ENCODE data around the gene ANKRD34C. TPM values are rescaled to one million over a fixed set of nuclear protein-coding genes. Genes with fewer than 3 reads are reported as not detected.

The ANKRD34C gene
- total RNA-seq, 1 donor from 2014 or later = not detected

DNA sequence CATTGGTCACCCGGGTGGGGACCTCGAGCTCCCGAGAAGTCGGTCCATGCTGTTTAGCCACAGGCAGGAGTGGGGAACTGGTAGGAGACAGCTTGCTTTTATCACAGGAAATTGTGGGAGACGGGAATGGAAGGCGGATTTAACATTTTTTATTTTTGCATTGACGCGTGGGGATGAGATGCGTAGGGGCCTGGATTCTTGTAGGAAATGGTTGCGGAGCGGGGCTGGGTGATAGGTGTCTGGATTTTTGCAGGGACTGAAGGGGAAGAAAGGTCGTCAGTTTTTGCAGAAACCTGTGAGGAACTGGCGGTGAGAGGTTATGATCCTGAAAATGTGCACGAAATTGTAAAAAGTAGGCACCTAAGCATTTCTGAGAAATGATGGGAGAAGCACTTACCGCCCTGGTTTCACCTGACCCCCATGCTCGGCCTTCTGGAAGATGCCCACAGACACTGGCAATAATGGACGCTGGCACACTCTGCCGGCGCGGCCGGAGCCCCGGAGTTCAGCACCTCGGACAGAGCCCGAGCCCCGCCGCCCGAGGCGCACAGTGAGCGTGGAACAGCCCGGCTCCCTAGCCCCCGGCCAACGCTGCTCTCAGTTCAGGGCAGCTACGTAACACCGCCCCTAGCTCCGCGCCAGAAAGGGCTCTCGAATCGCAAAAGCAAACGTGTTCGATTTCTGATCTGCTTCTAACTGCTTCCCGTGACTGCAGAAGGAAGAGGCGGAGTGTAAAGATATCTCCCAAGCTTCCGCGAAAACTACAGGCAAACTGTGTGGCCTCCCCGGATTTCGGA lies 928 bp downstream of the ANKRD34C start:
- TF ChIP-seq, protein P1, sequence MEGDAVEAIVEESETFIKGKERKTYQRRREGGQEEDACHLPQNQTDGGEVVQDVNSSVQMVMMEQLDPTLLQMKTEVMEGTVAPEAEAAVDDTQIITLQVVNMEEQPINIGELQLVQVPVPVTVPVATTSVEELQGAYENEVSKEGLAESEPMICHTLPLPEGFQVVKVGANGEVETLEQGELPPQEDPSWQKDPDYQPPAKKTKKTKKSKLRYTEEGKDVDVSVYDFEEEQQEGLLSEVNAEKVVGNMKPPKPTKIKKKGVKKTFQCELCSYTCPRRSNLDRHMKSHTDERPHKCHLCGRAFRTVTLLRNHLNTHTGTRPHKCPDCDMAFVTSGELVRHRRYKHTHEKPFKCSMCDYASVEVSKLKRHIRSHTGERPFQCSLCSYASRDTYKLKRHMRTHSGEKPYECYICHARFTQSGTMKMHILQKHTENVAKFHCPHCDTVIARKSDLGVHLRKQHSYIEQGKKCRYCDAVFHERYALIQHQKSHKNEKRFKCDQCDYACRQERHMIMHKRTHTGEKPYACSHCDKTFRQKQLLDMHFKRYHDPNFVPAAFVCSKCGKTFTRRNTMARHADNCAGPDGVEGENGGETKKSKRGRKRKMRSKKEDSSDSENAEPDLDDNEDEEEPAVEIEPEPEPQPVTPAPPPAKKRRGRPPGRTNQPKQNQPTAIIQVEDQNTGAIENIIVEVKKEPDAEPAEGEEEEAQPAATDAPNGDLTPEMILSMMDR (IDR thresholded peaks at IDR 0.05; ENCODE audit: insufficient read depth, low read length, poor library complexity, severe bottlenecking) = no peak
- Histone ChIP-seq H3K4me3 (ENCODE audit: low read depth, low read length) (no peak overlapping the region), H3K36me3 (ENCODE audit: control insufficient read depth, insufficient read depth, low read length) (no peaks in the 10 kb centered on the region), H3K27me3 (ENCODE audit: control insufficient read depth, insufficient read depth, low read length) (peaks cover 24% of the 10 kb centered on the region)
- DNase-seq (ENCODE audit: low read depth) = no peak

DNA sequence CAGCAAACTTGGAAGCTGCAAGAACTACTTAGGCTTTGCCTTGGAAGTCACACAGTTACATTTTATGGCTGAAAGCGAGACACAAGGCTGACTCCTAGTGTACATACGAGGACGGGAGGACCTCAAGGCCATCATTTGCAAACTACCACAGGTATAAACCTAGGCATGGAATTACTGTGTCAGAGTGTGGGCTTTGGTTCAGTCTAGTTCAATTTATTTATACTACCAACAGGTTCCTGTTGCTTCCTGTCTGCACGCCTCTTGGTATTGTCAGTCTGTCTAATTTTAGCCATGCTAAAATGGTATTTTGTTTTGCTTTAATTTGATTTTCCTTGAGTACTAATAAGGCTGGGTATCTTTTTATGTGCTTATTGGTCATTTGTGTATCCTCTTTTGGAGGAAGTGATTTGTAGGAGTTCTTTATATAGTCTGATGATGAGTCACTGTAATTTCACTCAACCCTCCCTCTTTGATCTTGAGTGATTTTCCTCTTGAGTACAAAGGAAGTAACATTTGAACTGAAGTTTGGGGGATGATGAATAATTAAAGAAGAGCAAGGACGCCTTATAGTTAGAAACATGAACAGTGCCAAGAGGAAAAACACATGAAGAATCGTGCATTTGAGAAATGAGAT lies 8.2 kb downstream of the ANKRD34C start:
- TF ChIP-seq, protein P1 (IDR thresholded peaks at IDR 0.05; ENCODE audit: insufficient read depth, low read length, poor library complexity, severe bottlenecking) = no peak
- DNase-seq (ENCODE audit: low read depth) = no peak
- Histone ChIP-seq H3K4me3 (ENCODE audit: low read depth, low read length) (no peak overlapping the region), H3K36me3 (ENCODE audit: control insufficient read depth, insufficient read depth, low read length) (no peaks in the 10 kb centered on the region), H3K27me3 (ENCODE audit: control insufficient read depth, insufficient read depth, low read length) (peaks cover 2% of the 10 kb centered on the region)

DNA sequence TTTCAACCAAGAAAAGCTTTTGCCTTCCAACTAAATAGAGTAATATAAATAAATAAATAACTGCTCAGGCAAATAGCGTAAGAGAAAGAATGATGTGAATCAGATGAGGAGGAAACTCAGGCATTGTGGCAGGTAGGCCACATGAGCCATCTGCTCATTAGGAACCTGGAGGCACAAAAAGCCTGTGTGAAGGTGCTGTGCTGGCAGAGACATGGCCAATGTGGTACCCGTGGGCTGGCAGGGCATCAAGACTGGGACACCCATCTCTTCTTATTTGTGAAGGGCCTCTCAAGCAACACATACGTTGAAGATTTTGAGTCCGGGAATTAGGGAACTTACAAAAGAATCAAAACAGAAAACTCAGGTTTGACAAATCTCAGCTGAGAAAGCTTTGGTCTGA lies 9.5 kb downstream of the ANKRD34C start:
- no peak for DNase-seq (ENCODE audit: low read depth)
- TF ChIP-seq, protein P1 (IDR thresholded peaks at IDR 0.05; ENCODE audit: insufficient read depth, low read length, poor library complexity, severe bottlenecking) = no peak
- Histone ChIP-seq H3K4me3 (ENCODE audit: low read depth, low read length) (no peak overlapping the region), H3K36me3 (ENCODE audit: control insufficient read depth, insufficient read depth, low read length) (no peaks in the 10 kb centered on the region), H3K27me3 (ENCODE audit: control insufficient read depth, insufficient read depth, low read length) (peaks cover 2% of the 10 kb centered on the region)

DNA sequence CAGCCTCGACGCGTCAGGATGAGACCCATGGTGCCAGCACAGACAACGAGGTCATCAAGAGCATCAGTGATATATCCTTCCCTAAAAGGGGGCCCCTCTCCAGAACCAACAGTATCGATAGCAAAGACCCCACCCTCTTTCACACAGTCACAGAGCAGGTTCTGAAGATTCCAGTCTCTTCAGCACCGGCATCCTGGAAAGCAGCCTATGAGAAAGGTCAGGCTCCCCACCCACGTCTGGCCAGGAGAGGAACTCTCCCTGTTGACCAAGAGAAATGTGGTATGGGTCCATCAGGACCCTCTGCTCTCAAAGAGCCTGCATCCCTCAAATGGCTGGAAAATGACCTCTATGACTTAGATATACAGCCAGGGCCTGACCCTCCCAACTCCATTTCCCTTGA lies 11.6 kb downstream of the ANKRD34C start:
- no peaks in the 10 kb centered on the region for H3K36me3 ChIP-seq (ENCODE audit: control insufficient read depth, insufficient read depth, low read length)
- peaks cover 3% of the 10 kb centered on the region for H3K27me3 ChIP-seq (ENCODE audit: control insufficient read depth, insufficient read depth, low read length)
- no peak for DNase-seq (ENCODE audit: low read depth)
- TF ChIP-seq, protein P1 (IDR thresholded peaks at IDR 0.05; ENCODE audit: insufficient read depth, low read length, poor library complexity, severe bottlenecking) = no peak
- H3K4me3 ChIP-seq (ENCODE audit: low read depth, low read length) = no peak overlapping the region

DNA sequence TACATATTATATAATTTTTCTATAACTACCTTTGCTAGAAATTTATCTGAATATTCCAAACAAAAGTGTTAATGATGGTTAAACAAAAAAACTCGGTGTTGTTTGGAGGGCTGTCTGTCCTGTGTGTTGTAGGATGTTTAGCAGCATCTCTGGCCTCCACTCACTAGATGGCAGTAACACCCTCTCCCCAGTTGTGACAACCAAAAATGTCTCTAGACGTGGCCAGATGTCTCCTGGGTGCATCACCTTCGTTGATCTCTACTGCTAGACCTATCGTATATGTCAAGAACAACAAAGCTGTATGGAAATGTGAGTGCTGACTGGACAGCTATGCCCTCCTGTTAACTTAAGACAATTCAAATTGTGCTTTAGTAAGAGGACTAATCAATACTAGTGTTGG lies 14.1 kb downstream of the ANKRD34C start:
- no peak overlapping the region for H3K4me3 ChIP-seq (ENCODE audit: low read depth, low read length)
- H3K36me3 ChIP-seq (ENCODE audit: control insufficient read depth, insufficient read depth, low read length) = no peaks in the 10 kb centered on the region
- TF ChIP-seq, protein P1 (IDR thresholded peaks at IDR 0.05; ENCODE audit: insufficient read depth, low read length, poor library complexity, severe bottlenecking) = no peak
- H3K27me3 ChIP-seq (ENCODE audit: control insufficient read depth, insufficient read depth, low read length) = peaks cover 4% of the 10 kb centered on the region
- DNase-seq (ENCODE audit: low read depth) = no peak

All from kidney epithelial cell (primary cell).